ENCODE data around the gene DNAJA4. TPM values are rescaled to one million over a fixed set of nuclear protein-coding genes. Genes with fewer than 3 reads are reported as not detected.

The DNAJA4 gene
- total and polyA plus RNA-seq, 2 of the 8 experiments (the other 6 are each of a cell fraction or from before 2014, with no cell fraction given) = 3.6 to 6.2 TPM

- TF ChIP-seq CHD7 (IDR thresholded peaks at IDR 0.05; ENCODE audit: insufficient replicate concordance, low read length) (no peak), SRF (IDR thresholded peaks at IDR 0.05; ENCODE audit: low read depth, low read length) (no peak), PHF8 (conservative IDR thresholded peaks at IDR 0.05; ENCODE audit: low read depth, low read length) (no peak), CEBPB (IDR thresholded peaks at IDR 0.05; ENCODE audit: low read depth, low read length) (no peak), ASH2L (IDR thresholded peaks at IDR 0.05; ENCODE audit: low read length) (no peak), GABPA (IDR thresholded peaks at IDR 0.05; ENCODE audit: borderline replicate concordance, insufficient read depth, low read length) (no peak), CHD1 (IDR thresholded peaks at IDR 0.05; ENCODE audit: low read depth, low read length) (no peak), FOSL1 (IDR thresholded peaks at IDR 0.05; ENCODE audit: insufficient read depth, low read depth, low read length) (no peak)
Measured at GRCh38 chr15:78251136-78251535, 13.2 kb upstream of the DNAJA4 start (continued).
